Measurements from ENCODE around the gene ZNF414.
"Not testable (repeated sequence)": the region's sequence is repeated elsewhere in the genome, so short reads cannot be mapped to it uniquely, and the experiment has no call there.

Gene ZNF414

GRCh38 chr19:8525401-8525684 is 11.4 kb upstream of the ZNF414 start:
- intact Hi-C loops (cut with DNase I) = no loop called here
- DNase-seq = no peak

GRCh38 chr19:8519388-8519787 is 5.4 kb upstream of the ZNF414 start:
- intact Hi-C loops (cut with DNase I) = no loop called here

GRCh38 chr19:8518536-8518935 is 4.6 kb upstream of the ZNF414 start:
- intact Hi-C loops (cut with DNase I) = no loop called here
- no peak for DNase-seq

More at GRCh38 chr19:8519388-8519787, 5.4 kb upstream of the ZNF414 start:
- DNase-seq = no peak

GRCh38 chr19:8517551-8518442 is 3.8 kb upstream of the ZNF414 start:
- intact Hi-C loops (cut with DNase I) = no loop called here
- DNase-seq = no peak

- peak in 27 of 42 donors; percentile 25 to 83 (median 54) for DNase-seq
- intact Hi-C loops (cut with DNase I) = no loop called here
Measured at GRCh38 chr19:8515317-8515716, 1.4 kb upstream of the ZNF414 start.

GRCh38 chr19:8514505-8515009 is 590 bp upstream of the ZNF414 start:
- intact Hi-C loops (cut with DNase I); DNase-seq: not testable (repeated sequence)

- intact Hi-C loops (cut with DNase I) = no loop called here
- no peak for DNase-seq
Measured at GRCh38 chr19:8513036-8513686, 806 bp downstream of the ZNF414 start.

GRCh38 chr19:8512115-8512967 is 1.6 kb downstream of the ZNF414 start:
- DNase-seq = no peak
- intact Hi-C loops (cut with DNase I) = no loop called here

- DNase-seq = no peak
- intact Hi-C loops (cut with DNase I) = no loop called here
Measured at GRCh38 chr19:8511573-8512101, 2.3 kb downstream of the ZNF414 start.

- no peak for DNase-seq
- intact Hi-C loops (cut with DNase I) = no loop called here
Measured at GRCh38 chr19:8510589-8511115, 3.3 kb downstream of the ZNF414 start.

GRCh38 chr19:8506402-8506957 is 7.5 kb downstream of the ZNF414 start:
- no peak for DNase-seq
- intact Hi-C loops (cut with DNase I) = loop anchor here (10.0 kb wide), 1 partner anchor 92 kb away; the partner anchor contains the start of gene MARCHF2

- peak; percentile 60 to 95 (median 88) for DNase-seq
- intact Hi-C loops (cut with DNase I) = loop anchor here (10.0 kb wide), 1 partner anchor 91 kb away; the partner anchor contains the start of gene MARCHF2
Measured at GRCh38 chr19:8505680-8506401, 8.1 kb downstream of the ZNF414 start.

GRCh38 chr19:8504919-8505318 is 9.0 kb downstream of the ZNF414 start:
- DNase-seq = no peak
- intact Hi-C loops (cut with DNase I) = loop anchor here (5.0 to 10.0 kb wide), 2 partner anchors 58 to 90 kb away; partner anchors contain the start of gene MARCHF2

GRCh38 chr19:8504171-8504570 is 9.8 kb downstream of the ZNF414 start:
- DNase-seq = no peak
- intact Hi-C loops (cut with DNase I) = loop anchor here (5.0 to 10.0 kb wide), 2 partner anchors 57 to 89 kb away; partner anchors contain the start of gene MARCHF2

- intact Hi-C loops (cut with DNase I) = loop anchor here (5.0 to 10.0 kb wide), 2 partner anchors 56 to 89 kb away; partner anchors contain the start of gene MARCHF2
- DNase-seq = no peak
Measured at GRCh38 chr19:8503510-8503909, 10.5 kb downstream of the ZNF414 start.

GRCh38 chr19:8501981-8502380 is 12.0 kb downstream of the ZNF414 start:
- no peak for DNase-seq
- intact Hi-C loops (cut with DNase I) = loop anchor here (5.0 to 10.0 kb wide), 2 partner anchors 55 to 87 kb away; partner anchors contain the start of gene MARCHF2

GRCh38 chr19:8501516-8501915 is 12.5 kb downstream of the ZNF414 start:
- no peak for DNase-seq
- intact Hi-C loops (cut with DNase I) = loop anchor here (5.0 to 10.0 kb wide), 2 partner anchors 54 to 87 kb away; partner anchors contain the start of gene MARCHF2

Data from head of caudate nucleus (tissue), 42 donors.